Occipital lobe (tissue), 2 donors: ENCODE measurements around the gene SCAPER. TPM values are rescaled to one million over a fixed set of nuclear protein-coding genes. Genes with fewer than 3 reads are reported as not detected.
"Not testable (repeated sequence)": the region's sequence is repeated elsewhere in the genome, so short reads cannot be mapped to it uniquely, and the experiment has no call there.

Experiments
- DNase-seq: peaks from one replicate; lab custom pipeline; 2025; lab: John Stamatoyannopoulos, UW
- total RNA-seq: library from RNA; depleted of rRNA; stranded (reverse); fragments of >200 nt; gene quantifications from one replicate; pipeline ENCODE4 v1.2.3, GENCODE V29; 2014

The SCAPER gene
- total RNA-seq, 1 donor from 2014 or later: 80.0 TPM

DNA sequence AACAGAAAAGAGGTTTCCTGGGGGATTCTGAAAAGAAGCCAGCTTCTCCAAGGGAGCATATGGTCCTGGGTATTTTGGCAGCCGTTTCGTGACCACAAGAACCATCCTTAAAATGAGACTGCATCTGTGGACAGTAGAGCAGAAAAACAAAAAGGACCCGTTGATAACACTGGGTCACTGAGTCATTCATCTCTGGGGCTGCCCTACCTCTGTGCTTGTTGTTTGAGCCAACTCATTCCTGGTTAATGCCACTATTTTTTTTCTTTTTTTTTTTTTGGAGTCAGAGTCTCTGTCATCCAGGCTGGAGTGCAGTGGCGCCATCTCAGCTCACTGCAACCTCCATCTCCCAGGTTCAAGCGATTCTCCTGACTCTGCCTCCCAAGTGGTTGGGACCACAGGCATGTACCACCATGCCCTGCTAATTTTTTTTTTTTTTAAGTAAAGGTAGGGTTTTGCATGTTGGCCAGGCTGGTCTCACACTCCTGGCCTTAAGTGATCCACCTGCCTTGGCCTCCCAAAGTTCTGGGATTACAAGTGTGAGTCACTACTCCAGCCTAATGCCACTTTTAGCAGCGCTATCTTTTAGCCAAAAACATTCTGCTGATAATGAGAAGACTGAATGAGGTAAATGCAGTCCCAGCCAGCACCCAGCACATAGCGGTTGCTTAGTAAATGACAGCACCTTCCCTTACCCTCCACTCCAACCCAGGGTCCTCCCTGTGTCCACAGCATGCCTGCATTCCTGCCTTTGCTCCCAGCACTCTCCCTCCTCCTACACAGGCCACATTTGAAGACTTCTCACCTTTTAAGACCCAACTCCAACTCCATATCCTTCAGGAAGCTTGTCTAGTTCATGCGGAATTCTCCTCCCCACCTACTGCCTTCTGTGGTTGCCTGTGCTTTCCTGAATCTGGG lies 577.7 kb downstream of the SCAPER start:
- DNase-seq: no peak

DNA sequence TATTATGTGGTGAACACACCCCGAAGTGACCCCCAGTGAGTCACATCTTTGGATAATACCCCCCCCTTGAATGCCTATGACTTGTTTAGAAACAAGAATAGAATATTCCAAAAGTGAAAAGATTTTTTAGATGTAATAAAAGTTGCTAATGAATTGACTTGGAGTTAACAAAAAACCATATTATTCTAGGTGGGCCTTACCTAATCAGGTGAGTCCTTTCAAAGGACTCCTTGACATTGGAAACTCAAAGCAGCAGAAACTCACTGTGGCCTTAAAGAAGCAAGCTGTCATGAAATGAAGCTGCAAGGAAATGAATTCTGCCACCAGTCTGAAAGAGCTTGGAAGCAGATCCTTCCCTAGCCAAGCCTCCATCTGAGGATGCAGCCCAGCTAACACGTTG lies 579.4 kb downstream of the SCAPER start:
- no peak for DNase-seq

DNA sequence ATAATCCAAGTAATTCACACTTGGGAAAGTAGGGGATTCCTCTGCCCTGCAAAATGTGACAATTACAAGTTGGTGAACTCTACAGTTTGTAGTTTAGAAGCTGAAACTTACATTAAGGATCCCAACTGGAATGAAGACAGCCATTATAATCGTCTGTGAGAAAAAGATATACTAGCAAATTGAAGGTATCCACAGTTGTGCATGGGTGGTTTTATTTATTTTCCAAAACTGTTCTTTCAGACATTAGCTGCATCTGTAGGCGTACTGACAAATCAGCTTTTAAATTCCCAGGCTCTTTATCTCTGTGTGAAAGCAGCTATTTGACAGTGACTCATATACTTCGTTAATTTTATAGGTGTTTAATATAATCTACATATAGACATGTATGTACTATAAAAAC lies 581.1 kb downstream of the SCAPER start:
- no peak for DNase-seq

DNA sequence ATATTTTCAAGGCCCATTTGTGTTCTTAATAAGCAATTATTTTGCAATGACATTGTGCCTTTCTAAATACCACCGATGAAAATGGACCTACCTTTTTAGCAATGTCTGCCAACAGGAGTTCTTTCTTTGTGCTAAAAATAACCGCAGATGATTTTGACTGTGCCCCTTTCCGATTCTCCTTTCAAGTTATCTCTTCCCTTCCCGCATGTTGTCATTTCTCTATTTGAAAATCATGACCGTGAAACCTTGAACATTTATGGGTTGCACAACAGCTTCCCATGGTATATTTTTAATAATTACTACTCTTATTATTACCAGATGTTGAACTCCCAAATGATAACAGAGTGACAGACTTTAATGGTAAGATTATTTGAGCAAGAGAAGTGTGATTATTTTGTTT lies 583.5 kb downstream of the SCAPER start:
- DNase-seq: no peak

DNA sequence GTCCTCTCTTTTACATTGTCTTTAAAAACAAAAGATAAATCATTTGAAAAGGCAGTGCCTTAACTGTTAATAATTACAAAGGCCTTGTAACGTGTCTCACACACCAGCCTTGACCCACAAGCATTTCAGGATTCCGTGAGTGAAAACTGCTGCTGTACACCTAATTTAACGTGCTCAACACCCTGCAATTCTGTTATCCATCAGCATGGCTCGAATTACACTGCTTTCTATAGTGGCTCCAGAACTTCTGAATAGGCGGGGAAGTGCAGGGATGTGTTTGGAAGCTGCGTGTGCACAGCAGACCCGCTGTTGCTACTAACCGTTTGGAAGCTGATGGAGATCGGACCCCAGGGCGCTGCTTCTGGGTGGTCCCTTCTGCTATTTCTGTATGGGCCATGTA lies 584.0 kb downstream of the SCAPER start:
- DNase-seq: no peak

DNA sequence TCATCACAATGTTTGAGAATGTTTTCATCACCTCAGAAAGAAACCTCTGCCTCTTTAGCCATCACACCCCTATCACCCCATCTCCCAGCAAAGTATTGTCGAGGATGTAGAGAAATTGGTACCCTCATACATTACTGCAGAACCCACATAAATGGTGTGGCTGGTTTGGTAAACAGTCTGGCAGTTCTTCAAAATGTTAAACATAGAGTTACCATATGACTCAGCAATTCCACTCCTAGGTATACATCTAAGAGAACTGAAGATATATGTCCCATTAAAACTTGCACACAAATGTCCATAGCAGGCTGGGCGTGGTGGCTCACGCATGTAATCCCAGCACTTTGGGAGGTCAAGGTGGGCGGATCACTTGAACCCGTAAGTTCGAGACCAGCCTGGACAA lies 585.1 kb downstream of the SCAPER start:
- no peak for DNase-seq

DNA sequence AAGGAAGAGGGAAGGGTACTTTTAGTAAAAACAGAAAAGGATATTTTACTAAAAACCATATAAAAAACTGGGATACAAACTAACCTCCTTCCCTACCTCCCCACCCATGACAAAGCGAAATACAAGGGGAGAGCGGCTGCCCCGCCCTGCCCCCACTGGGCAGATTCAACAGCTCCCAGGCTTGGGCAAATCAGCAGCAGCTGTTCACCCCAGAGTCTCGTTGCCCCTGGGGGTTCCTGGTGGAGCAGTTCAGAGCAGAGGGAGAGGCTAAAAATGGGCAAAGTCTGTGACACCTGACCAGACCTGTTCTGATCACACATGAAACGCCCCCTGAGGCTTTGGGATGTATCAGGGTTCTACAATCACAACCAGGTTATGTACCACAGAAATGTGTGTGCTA lies 591.4 kb downstream of the SCAPER start:
- DNase-seq: no peak

DNA sequence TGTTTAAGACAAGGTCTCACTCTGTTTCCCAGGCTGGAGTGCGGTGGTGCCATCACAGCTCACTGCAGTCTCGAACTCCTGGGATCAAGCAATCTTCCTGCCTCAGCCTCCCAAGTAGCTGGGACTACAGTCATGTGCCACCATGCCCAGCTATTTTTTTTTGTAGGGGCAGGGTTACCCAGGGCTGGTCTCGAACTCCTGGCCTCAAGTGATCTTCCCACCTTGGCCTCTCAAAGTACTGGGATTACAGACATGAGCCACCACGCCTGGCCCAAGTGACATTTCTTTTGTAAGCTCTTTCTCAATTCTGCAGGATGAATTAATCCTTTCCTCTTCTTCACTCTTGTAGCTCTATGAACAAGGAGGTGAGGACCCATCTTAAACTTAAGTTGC lies 592.0 kb downstream of the SCAPER start:
- DNase-seq: not testable (repeated sequence)

DNA sequence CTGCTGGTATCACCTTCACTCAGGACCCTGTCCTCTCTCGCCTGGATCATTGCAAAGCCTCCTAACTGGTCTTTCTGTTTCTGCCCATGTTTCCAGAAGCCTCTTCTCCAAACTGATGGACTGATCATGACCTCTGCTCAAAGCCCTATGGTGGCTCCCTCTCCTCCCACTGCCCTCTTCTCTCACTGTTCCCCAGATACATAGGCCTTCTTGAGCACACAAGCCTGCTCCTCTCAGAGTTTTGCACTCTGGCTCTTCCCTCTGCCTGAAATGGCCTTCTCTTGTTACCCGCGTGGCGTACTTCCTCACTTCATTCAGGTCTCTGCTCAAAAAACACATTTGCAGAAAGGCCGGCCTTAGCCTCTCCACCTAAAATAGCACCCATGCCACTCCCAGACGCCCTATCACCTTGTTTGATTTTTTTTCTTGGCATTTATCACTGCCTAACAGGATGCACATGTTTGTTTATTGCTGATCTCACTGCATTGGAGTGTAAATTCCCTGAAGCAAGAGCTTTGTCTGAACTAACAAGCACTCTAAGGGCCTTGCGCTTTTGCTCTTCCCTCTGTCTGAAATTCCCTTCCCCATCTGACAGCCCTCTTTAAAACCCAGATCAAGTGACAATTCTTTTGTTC lies 592.5 kb downstream of the SCAPER start:
- no peak for DNase-seq

DNA sequence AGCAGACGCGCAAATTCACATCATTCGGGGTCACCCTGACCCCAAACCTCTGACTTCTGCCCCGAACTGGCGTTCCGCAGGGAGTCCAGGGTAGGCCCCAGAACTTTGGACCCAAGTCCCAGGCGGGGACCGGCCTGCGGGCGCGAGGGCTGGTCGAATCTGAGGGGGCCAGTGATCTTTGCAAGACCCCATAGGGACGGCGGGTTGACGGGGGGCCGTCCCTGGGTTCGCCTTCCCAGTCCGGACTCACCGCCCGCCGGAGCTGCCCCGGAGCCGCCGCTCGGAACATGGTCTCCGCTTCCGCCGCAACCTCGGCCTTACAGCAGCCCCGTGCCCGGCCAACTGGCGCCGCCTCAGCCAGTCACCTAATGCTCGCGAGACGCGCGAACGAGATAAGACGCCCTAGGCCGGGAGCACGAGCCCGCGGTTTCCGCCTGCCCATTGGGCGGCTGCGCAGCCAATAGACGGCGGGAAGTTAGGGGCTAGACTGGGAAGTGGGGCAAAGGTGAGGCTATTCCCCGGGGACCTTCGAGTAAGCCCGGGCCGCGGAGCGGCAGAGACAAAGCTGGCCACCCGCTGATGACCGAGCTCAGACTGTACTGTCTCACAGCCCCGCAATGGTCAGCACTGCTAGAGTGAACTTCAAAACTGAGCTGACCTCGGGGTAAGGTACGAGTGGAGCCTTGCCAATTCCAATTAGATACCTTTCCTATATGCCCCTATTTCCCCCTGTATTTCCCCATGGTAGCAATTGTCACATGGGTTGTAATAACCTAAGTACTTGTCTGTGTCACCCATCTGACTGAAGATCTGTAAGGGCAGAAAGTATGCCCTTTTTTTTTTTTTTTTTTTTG lies 593.8 kb downstream of the SCAPER start, which contains the start of gene ETFA:
Gene ETFA (minus strand): TSS at position 370 of the 854 bp plus-strand sequence. CDS start 81 bp downstream, at position 289.
- DNase-seq: peak; percentile 88

DNA sequence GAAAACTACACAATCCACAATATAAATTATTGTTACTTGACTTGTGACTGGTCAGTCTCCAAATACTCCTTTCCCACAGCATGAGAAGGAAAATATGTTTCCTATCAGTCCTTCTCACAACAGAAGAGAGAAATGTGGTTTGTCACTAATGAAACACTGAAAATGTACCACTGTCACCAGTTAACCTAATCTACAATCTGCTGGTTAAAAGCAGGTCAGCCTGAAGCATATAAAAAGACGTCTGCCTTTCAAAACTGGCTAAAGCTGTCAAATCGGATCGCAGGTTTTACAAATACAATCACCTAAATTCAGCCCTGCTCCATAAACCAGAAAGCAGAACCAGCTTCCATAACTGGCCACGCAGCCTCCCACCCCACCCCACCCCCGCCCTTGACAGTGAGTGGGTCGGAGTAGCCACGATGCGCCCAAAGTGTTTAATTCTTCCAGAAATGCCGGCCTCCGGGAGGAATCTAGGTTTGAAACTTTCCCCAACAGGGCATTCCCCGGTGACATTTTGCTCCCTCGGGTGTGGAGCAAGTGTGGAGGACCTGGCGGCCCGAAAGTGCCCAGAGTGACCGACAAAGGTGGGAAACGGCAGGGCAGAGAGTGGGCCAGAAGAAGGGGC lies 594.6 kb downstream of the SCAPER start:
- DNase-seq: no peak

DNA sequence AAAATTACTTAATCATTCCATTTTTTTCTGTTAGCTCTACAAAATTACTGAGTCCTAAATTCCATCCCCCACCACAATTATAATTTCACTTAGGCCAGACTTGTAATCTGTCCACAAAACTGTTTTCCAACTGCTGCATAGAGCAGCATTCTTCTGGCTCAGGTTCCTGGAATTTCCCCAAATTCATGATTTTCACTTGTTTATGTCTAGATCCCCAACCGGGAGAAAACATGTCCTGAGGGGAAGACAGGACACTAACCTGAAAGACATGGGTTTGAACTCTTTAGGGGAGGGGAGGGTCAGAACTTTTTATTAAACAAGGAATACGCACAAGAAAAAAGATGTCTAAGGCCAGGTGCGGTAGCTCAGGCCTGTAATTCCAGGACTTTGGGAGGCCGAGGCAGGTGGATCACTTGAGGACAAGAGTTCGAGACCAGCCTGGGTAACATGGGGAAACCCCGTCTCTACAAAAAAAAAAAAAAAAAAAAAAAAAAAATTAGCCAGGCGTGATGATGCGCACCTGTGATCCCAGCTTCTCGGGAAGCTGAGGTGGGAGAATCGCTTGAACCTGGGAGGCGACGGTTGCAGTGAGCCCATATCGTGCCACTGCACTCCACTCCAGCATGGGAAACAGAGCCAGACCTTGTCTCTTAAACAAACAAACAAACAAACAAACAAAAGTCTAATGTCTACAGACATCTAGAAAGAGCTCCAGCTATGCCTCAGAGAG lies 595.4 kb downstream of the SCAPER start:
- DNase-seq: no peak

DNA sequence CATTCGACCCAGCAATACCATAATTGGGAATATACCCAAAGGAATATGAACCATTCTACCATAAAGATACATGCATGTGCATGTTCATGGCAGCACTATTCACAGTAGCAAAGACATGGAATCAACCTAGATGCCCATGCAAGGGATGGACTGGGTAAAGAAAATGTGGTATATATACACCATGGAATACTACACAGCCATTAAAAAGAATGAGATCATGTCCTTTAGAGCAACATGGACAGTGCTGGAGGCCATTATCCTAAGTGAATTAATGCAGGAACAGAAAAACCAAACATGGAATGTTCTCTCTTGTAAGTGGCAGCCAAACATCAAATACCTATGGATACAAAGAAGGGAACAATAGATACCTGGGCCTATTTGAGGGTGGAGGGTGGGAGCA lies 601.2 kb downstream of the SCAPER start:
- DNase-seq: no peak

DNA sequence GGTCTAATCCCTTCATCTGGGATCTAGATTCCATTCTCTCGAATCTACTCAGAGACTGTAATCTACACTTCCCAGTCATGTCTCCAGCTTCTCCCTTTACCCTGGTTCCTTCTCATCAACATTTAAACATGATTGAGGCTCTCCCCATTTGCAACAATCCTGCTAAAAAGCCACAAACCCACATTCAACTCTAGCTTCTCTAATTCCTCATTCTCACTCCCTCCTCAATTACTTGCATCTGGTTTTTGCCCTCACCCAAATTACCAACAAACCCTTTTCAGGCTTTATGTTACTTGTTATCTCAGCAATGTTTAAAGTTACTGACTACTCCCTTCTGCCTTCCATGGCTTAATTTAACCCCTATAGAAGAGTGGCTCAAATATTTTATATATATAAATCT lies 605.4 kb downstream of the SCAPER start:
- no peak for DNase-seq

DNA sequence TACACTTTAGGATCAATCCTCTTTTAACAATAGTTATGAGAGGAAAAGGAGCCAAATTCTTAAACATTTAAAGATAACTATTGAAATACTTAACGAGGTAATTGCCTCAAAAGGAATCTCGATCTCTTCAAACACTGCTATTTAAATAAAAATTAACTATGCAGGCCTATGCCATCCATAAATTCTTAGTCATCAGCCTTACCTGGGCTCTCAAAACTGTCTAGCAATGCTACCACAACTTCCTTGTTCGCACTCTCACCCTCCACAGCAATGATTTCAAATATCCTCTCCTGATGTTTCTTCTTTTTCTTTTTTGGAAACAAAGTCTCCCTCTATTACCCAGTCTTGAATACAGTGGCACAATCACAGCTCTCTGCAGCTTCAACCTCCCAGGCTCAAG lies 606.2 kb downstream of the SCAPER start:
- DNase-seq: no peak

DNA sequence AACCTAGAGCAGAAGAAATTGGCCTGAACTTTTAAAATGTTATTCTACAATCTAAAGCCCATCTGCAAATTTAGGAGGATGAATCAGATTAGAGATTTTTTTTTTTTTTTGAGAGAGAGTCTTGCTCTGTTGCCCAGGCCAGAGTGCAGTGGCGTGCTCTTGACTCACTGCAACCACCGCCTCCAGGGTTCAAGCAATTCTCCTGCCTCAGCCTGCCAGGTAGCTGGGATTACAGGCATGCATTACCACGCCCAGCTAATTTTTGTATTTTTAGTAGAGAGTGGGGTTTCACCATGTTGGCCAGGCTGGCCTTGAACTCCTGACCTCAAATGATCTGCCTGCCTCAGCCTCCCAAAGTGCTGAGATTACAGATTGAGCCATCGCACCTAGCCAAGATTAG lies 607.2 kb downstream of the SCAPER start:
- DNase-seq: not testable (repeated sequence)
